HK-2 (cell line): ENCODE data around the gene KCNK1.
"Not testable (repeated sequence)": the region's sequence is repeated elsewhere in the genome, so short reads cannot be mapped to it uniquely, and the experiment has no call there.

Experiments used
- DNase-seq: peaks from one replicate; pipeline ENCODE4 v3.0.0-alpha.2; 2018; ENCODE audit not compliant: unreplicated experiment

Gene KCNK1

DNA sequence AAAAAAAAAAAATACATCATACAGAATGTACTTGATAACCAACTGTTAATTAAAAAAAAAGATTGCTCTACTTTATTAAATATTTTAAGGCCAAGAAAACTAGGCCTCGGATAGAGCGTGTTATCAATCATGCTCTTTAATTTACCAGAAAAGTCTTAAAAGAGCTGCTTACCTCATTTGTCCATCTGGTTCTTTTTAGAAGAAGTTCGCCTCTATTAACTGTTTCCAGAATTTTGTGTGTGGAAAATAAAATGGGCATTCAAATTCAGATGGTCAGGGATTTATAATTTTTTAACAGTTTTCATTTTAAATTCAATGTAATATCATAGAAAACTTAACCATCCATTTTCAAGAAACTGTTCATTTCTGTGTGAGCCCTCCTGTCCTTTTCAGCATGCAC is 53.8 kb downstream of the KCNK1 start:
- no peak for DNase-seq

DNA sequence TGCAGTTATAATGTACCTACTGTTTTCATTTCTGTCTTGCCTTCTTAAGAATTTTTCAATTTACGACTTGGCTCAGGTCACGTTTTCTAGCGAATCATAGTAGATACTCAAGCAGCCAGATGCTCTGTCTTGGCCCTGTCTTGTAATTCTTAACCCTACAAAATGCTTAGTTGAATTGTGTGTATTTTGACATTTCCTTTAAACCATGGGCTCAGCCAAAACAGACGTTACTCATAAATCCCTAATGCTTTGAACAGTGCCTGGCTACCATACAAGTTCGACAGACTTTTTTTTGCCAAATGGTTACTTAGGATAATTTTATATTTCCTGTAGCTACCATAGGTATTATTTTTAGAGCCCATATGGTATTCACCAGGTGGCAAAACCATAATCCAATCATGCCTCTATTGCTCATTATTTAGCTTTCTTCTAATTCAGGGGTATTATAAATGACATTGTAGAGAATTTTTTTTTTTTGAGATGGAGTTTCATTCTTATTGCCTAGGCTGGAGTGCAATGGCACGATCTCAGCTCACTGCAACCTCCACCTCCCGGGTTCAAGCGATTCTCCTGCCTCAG is 54.3 kb downstream of the KCNK1 start:
- DNase-seq = no peak

DNA sequence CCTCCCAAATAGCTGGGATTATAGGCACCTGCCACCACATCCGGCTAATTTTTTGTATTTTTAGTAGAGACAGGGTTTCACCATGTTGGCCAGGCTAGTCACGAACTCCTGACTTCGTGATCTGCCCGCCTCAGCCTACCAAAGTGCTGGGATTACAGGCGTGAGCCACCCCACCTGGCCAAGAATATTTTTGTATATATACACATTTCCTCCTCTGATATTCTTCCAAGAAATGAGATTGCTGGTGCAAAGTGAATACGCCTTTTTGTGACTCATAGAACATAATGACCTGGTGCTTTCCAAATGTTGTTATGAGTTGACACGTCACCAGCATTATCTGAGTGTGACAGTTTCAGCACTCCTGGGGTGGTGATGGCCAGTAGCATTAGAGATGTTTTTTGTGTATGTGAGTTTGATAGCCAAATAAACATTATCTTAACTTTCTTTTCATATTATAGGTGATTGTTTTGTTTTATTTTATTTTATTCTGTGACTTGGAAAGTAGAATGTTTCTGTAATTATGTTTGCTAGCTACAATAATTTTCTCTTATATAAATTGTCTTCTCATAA is 54.9 kb downstream of the KCNK1 start:
- no peak for DNase-seq

DNA sequence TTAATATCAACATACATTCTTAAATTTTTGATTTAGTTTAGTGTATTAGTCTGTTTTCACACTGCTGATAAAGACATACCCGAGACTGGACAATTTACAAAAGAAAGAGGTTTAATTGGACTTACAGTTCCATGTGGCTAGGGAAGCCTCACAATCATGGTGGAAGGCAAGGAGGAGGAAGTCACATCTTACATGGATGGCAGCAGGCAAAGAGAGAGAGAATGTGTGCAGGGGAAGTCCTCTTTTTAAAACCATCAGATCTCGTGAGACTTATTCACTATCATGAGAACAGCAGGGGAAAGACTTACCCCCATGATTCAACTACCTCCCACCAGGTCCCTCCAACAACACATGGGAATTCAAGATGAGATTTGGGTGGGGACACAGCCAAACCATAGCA is 56.5 kb downstream of the KCNK1 start:
- DNase-seq = not testable (repeated sequence)

DNA sequence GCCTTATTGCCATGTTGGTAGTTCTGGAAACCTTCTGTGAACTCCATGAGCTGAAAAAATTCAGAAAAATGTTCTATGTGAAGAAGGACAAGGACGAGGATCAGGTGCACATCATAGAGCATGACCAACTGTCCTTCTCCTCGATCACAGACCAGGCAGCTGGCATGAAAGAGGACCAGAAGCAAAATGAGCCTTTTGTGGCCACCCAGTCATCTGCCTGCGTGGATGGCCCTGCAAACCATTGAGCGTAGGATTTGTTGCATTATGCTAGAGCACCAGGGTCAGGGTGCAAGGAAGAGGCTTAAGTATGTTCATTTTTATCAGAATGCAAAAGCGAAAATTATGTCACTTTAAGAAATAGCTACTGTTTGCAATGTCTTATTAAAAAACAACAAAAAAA is 57.4 kb downstream of the KCNK1 start:
- no peak for DNase-seq

DNA sequence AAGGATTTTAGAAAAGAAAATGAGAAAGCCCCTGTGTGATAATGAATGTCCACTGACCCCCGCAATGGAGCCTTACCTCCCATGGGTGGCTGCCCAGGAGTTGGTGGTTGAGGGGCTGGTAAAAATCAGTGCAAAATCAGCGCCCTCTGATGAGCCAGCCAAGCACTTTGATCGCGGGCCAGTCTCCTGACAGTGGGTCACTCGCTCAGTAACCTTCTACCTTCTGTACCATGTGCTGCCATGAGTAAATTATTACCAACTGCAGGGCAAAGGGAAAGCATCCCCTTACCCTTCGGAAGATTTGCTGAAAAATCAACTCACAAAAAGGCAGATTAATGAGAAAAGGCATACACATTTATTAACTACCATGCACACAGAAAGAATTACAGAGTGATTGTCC is 58.8 kb downstream of the KCNK1 start:
- no peak for DNase-seq

DNA sequence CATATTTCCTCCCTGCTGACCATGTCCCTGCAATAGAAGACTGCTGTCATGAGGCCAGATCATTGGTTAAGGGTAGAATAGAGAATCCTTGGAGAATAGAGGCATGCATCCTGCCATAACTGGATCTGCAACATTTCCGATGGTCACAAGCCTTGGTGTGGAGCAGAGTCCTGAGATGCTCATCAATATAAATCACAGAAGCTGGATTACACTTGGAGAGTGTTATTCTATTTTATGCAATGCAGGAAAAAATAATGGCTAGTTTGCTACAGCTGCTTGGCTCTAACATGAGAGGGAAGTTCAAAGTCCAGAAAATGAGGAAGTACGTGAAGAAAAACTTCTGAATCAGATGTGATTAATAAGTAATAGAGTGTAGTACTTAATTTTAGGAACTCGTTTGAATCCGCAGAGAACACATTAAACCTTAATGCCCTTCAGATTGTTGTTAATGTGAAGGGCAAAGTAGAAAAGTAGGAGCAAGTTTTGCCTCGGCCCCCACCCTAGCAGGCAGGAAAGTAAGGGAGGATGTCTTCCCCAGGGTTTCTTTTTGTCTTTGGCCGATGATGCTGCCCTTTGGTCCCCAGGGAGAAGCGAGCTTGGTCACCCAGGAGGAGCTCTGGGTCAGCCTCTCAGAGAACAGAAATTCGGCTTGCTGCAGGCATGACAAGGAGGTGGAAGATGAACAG is 59.5 kb downstream of the KCNK1 start:
- no peak for DNase-seq

DNA sequence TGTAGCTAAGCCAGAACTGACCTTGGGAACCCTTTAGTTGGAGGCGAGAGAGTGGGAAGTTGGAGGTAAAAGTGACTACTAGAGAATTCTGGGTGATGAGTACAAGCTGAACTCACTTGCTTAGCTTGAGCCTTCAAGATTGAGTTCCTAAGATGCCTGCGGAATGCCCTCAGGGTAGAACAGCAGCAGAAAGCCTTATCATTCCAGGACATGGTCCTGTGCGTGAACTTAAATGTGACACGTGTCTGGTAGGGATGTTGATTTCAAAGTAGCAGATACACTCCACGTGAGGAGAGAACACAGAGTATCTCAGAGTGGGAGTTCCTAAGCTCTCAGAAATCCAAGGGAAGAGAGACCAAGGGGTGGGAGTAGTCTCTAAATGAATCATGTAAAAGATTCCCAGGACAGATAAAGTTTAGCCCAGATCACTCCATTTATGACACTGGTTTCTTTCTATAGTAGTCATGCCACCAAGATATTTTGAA is 60.1 kb downstream of the KCNK1 start:
- DNase-seq = no peak

DNA sequence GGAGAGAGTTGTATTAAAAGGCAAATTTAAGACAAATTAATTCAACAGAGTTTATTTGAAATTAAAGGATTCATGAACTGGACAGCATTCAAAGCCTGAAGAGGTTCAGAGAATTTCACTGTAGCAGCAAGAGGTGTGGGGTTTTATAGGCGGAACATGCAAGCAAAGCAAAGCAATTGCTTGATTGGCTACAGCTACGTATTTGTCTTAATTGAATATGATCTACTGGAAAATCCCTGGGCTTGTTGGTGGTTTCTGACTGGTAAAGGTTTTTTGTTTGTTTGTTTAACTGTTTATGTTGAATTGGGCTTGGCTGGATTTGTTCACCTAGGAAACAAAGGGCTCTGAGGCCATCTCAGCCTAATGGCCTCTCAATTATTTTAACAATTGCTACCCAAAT is 61.5 kb downstream of the KCNK1 start:
- DNase-seq = no peak

DNA sequence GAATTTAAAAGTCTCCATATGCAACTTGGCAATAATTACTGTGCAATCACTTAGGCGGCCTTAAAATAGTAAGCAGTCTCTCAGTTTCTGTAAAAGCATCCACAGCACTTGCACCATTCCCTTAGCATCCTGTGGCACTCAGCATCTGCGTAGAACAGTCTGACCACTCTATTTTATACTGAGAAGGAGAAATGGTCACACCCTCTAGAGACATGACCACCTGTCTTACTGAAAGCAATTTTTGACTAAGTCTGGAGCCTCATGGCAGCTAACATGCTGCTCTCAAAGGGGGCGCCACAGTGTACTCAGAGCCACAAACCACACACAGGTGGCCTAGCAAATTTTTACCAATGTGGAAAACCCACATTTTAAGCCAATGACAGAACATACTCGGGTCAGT is 62.0 kb downstream of the KCNK1 start:
- no peak for DNase-seq

DNA sequence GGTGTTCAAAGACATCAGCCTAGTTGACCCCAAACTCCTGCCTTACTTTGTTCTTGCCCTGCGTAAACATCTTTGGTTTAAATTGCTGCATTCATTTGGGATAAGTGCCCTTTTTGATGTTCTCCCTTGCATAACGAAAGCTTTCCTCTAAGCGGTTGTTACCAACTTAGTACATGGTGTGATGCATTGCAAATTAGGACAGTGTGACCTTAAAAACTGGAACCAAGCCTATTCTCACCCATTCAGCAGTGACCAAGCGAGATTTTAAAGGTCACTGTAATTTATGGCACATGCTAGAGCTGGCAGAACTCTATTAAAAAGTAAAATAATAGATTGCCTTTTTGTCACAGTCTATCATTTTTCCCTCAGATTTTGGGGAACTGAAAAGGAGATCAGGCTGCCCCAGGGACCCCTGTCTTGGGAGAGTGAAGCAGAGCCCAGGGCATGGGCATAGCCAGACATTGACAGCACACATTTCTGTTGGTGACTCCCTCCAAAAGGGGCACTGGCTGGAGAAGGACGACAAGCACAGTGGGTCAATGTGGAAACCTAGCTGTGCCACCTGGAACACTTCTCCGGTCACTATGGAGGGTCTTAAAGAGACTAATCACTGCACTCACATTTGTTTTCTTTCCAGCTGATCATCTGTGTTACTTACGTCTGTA is 63.9 kb downstream of the KCNK1 start:
- no peak for DNase-seq

DNA sequence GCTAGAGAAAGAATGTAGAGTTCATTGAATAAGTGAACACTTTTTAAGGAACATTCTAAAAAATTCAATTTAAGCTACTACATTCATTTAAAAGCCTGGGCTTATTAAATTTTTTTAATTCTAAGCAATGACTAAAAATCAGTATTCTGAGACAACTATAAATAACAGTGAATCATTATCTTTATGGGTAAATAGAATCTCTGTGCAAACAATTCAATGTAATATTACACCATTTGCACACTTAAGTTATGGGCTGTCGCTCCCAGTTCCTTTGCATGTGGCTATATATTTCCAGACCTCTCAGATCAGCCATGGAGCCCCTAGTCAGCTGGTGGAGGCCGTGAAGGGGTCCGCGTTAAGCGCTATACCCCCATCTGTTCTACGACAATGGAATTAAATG is 65.1 kb downstream of the KCNK1 start:
- DNase-seq = no peak

DNA sequence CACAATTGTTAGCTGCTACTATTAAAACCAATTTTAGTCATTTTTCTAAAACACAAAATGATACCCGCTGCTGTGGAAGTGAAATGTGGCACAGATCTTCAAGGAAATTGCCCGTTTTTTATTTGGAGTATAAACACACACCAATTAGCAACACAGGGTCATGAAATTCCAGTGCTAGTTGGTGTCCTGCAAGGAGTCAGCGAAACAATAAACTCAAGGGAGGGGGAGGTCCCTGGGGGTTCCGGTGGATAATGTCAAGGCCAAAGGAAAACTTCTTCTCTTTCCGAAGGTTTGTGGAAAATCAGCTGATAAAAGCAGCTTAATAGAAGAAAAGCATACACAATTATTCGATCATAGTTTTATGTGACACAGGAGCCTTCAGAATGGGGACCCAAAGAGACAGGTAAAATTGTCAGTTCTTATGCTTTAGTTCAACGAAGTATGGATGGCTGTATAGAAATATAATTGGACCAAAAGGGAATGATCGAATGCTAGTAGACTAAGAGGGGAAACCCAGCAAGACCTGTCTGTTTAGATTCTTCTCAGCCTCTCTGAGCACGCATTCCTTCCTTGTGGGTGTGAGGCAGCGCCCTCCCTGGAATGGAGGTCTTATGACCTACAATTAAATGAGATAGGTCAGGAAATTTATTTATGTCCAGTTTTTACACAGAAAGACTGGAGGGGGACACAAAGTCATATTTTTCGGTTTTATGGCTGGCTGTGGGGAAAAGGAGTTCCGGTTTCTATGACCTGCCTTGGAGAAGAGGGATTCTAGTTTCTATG is 65.9 kb downstream of the KCNK1 start:
- DNase-seq = no peak

DNA sequence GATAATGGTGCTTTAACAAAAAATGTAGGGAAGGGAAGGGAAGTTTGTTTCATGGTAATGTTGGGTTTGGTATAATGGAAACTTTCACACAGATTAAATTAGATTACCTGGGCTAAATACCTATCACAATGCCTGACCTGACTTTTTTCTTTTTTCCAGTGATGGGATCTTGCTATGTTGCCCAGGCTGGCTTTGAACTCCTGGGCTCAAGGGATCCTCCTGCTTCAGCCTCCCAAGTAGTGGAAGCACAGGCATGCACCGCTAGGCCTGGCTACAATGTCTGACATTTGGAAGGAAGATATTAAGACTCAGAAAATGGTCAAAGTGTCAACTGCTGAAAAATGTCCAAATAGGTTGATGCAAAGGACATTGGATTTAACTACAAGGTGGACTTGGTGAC is 67.4 kb downstream of the KCNK1 start:
- no peak for DNase-seq

DNA sequence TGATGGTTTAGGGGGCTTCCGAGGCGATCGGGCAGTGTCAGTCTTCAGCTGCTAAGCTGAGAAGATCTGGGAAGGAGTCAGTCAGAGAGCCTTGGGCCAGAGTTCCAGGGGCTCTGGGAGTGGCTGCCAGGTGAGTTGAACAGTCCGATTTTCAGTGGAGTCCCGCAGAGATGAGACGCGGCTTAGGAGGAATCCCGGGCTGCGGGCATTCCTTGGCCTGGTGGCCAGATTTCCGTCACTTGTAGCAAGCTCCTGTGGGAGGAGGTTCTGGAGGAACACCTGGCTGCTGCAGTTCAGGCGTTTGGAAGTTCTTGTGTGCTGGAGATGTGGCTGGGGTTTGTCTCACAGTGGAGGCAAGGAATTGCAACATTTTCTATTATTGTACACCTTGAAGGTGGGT is 72.7 kb downstream of the KCNK1 start:
- not testable (repeated sequence) for DNase-seq

DNA sequence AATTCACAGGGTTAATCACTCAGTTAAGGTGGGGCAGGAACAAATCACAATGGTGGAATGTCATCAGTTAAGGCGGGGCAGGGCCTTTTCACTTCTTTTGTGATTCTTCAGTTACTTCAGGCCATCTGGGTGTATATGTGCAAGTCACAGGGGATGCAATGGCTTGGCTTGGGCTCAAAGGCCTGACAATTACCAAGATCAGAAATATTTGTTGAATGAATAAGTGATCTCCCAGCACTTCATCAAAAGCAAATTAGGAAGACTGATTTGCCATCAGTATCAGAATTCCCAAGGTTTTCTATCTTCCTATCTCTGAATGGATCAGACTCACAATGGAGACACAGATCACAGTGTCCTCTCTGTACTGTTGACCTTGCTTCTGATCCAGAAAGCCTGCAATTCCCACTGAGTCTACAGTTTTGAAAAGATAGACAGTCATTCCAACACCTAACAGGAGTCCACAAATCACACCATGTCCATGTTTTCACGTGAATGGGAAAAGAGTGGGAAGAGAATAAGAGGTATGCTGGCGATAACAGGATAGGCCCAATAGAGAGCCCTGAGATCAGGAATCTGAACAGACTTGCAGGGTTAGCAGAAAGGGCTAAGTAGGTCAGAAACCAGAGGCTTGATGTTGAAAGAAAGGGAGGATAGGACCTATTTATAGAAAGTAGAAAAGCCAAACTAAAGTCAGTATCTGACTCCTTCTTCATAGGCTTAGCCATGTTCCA is 75.3 kb downstream of the KCNK1 start:
- DNase-seq = no peak

DNA sequence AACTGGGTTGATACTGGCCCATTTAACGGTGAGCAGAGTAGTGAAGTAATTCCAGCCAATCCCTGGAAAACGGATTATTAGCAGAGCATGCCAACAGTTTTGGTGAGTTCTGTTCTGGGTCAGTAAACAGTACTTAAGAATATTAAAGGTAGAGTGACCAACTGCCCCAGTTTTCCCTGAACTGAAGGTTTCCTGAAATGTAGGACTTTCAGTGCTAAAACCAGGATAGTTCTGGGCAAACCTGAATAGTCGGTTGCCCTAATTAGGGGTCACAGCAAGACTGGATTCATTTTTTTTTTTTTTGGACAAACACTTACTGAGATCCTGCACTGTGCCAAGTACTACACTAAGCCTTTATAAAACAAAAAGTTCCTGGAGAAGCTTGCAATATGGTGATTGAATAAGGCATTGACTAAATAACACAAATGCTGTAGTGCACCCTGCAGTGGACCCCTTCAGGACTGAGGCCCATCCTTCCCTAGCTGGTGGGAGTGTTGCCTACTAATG is 75.9 kb downstream of the KCNK1 start:
- DNase-seq = no peak

DNA sequence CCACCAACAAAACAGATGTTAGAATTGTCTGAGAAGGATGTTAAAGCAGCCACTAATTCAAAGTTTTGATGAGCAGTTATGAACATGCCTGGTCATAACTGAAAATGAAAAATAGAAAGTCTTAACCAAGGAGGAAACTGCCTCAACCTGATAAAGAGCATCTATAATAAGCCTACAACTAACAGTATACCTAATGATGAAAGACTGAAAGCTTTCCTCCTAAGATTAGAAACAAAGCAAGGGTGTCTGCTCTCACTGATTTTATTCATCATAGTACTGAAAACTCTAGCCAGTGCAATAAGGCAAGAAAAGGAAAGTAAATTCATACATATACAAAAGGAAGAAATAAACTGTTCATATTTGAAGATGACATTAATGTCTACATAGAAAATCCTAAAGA is 82.0 kb downstream of the KCNK1 start:
- DNase-seq = no peak

DNA sequence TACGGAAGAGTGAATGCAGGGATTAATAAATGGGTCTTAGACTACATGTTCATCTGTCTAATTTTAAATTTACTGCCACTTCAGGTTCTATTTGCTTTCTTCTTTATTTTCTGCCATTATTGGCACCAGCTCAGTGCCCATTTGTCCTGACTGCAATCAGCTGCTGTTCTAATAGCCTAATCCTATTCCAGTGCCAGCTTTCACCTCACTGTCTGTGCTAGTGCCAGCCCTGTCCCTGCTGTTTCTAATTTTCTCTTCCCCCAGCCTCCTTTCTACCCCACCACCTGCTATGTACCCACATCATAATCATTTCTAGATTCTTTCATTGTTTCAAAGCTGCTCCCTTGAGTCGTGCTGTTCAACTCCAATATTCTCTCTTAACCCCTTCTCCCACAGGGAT is 86.4 kb downstream of the KCNK1 start:
- no peak for DNase-seq

DNA sequence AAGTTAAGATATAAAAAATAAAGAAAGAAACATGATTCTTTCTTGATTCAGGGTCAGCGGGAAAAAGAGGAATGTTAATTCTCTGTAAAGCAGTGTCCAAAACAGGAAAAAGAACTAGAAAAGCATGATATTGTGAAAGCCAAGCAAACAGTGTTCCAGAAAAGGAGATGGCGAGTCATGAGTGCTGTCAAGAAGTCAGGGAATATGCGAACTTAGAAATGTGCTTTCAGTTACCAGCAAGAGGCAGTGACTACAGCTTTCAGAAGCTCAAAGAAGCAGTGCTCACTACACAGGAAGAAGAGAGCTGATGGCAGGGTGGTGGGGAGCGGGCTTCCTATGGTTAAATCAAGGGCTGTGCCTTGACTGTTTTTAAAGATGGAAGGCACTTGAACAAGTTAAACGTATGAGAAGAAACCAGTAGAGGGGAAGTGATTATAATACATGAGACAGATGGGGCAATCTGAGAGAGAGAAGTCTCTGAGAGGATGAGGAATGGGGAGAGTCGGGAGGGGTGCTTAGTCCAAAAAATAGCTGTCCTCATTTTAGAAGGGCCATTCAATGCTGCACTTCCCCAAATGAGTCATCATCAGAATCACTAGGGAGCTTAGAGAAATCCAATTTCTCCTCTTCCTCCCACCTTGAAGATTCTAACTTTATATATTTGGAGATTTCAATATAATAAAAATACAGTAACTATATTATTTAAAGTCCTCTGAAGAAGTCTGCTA is 90.4 kb downstream of the KCNK1 start:
- DNase-seq = no peak
